Mammary epithelial cell (primary cell): ENCODE measurements around the gene RPS2.

Experiments used
- CTCF ChIP-seq, 2 donors: IDR thresholded peaks in 1 of 2; conservative IDR thresholded peaks in 1 of 2; 2 replicates each; pipeline ENCODE4 v1.5.1; 2011 to 2012; ENCODE audit warnings: inconsistent platforms in 2 of 2, low read length in 2 of 2, mild to moderate bottlenecking in 2 of 2, control low read depth in 1 of 2, low read depth in 1 of 2; ENCODE audit not compliant: insufficient read depth in 1 of 2; ENCODE audit errors: extremely low read depth in 1 of 2
- EZH2 ChIP-seq: IDR thresholded peaks from 2 replicates; pipeline ENCODE4 v1.6.1; 2012; ENCODE audit warnings: low read length, inconsistent platforms, borderline replicate concordance

DNA sequence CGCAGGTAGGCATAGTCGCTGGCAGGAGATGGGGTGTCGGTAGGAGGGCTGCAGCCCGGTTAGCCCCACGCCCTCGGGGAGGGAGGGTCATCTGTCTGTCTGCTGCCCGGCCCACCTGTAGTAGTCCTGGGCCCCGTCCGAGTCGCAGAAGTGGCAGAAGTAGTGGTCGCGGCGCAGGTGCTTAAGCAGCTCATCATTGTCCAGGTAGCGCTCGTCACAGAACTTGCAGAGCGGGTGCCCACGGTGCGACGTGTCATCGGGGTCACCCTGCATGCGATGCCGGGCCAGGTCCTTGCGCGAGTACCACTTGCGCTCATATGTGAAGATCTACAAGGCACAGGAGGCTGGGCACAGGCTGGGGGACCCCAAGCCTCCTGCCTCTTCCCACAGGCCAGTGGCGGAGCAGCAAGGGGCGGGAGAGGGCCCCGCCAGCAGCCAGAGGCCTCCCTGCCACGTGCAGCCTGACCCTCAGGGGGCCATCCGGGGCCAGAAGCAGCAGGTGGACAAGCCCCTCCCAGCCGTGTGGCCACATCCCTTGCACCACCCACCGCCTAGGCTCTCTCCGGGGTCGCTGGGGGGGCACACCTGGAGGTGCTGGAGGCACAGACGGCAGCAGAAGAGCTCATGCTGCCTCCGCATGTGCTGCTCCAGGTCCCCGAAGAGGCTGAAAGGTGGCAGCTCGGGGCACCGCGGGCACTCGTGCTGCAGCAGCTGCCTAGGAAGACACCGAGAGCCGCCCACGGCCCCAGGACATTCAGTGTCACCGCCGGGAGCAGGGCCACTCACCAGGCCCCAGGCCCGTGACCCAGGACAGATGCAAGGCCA is 38.0 kb upstream of the RPS2 start:
- TF ChIP-seq CTCF (conservative IDR thresholded peaks at IDR 0.05 in 1 of 2, IDR thresholded peaks at IDR 0.05 in 1 of 2; ENCODE audit: extremely low read depth in 1 of 2, insufficient read depth in 1 of 2, low read depth in 1 of 2, low read length in 2 of 2) (no peak), EZH2 (no peak)
